GM12878 (cell line): ENCODE results near the gene PARD6B. TPM values are rescaled to one million over a fixed set of nuclear protein-coding genes. Genes with fewer than 3 reads are reported as not detected.

Experiments
- ASH2L ChIP-seq: fragments of 300-600, 200-600 bp; sonication (generic); IDR thresholded peaks from 2 replicates; pipeline ENCODE4 v1.6.1; 2017; ENCODE audit warnings: low read depth, mild to moderate bottlenecking, borderline replicate concordance
- CEBPB ChIP-seq, 2 experiments: fragments of 150-350 bp in 1 of 2; IDR thresholded peaks; 2 replicates each; pipeline ENCODE4 v1.6.1; 2012 to 2014; ENCODE audit warnings: low read depth in 2 of 2, low read length in 2 of 2, borderline replicate concordance in 1 of 2, inconsistent platforms in 1 of 2
- ETV6 ChIP-seq, 2 experiments: fragments of 450-650 bp in 1 of 2; IDR thresholded peaks in 1 of 2; conservative IDR thresholded peaks in 1 of 2; 2 replicates each; pipeline ENCODE4 v1.6.1; 2014; ENCODE audit warnings: antibody characterized with exemption in 1 of 2, borderline replicate concordance in 1 of 2, low read depth in 1 of 2, mild to moderate bottlenecking in 1 of 2, moderate library complexity in 1 of 2
- HCFC1 ChIP-seq: fragments of 150-350 bp; IDR thresholded peaks from 2 replicates; pipeline ENCODE4 v1.6.1; 2014; ENCODE audit warnings: low read length
- HDGF ChIP-seq: fragments of 450-650 bp; IDR thresholded peaks from 2 replicates; pipeline ENCODE4 v1.6.1; 2016; ENCODE audit warnings: antibody characterized with exemption
- IKZF2 ChIP-seq, 2 experiments: fragments of 450-650 bp; IDR thresholded peaks; 2 replicates each; pipeline ENCODE4 v1.6.1; 2017; ENCODE audit warnings: mild to moderate bottlenecking in 2 of 2, moderate library complexity in 2 of 2
- NR2C1 ChIP-seq: fragments of 450-650 bp; IDR thresholded peaks from 2 replicates; pipeline ENCODE4 v1.6.1; 2017; ENCODE audit warnings: antibody characterized with exemption, mild to moderate bottlenecking, moderate library complexity
- RELA ChIP-seq: fragments of 450-650 bp; IDR thresholded peaks from 2 replicates; pipeline ENCODE4 v1.8.0; 2014; ENCODE audit warnings: borderline replicate concordance; ENCODE audit not compliant: partially characterized antibody
- SMARCA5 ChIP-seq: fragments of 450-650 bp; IDR thresholded peaks from 2 replicates; pipeline ENCODE4 v1.6.1; 2017; ENCODE audit warnings: mild to moderate bottlenecking
- SPI1 ChIP-seq: IDR thresholded peaks from 2 replicates; pipeline ENCODE4 v1.6.1; 2011; ENCODE audit warnings: low read depth, mild to moderate bottlenecking, low read length, moderate library complexity, borderline replicate concordance; ENCODE audit not compliant: insufficient read depth
- polyA plus RNA-seq, 11 experiments: library from polyadenylated mRNA; depleted of rRNA in 4 of 11; unstranded in 6 of 11; stranded (reverse) in 5 of 11; fragments of >200 nt; fragmentation: Nextera tagmentation in 4 of 11; fragmentation: Illumina TruSeq in 1 of 11; extraction: Ambion mirVana in 4 of 11; extraction: Trizol in 1 of 11; gene quantifications; 1 replicate in 1 of 11; 2 replicates in 10 of 11; pipeline versions ENCODE4 v1.2.1 to v1.2.3, GENCODE V29; 2011 to 2016; ENCODE audit warnings: inconsistent platforms in 2 of 11, missing spikeins in 2 of 11, low read depth in 1 of 11
- total RNA-seq, 4 experiments: library from RNA; depleted of rRNA in 3 of 4; stranded (reverse); fragments of >200 nt in 3 of 4; fragmentation: Illumina TruSeq in 1 of 4; extraction: Trizol in 1 of 4; gene quantifications; 2 replicates each; pipeline versions ENCODE4 v1.2.1 to v1.2.3, GENCODE V29; 2013 to 2021
- TF ChIP-seq, protein P1 (sequence below): IDR thresholded peaks from 2 replicates; pipeline ENCODE4 v1.6.1; 2012; ENCODE audit warnings: mild to moderate bottlenecking, low read depth, low read length
- TF ChIP-seq, protein P2 (sequence below): fragments of 450-650 bp; formaldehyde crosslinking; IDR thresholded peaks from 2 replicates; pipeline ENCODE4 v1.4.0; 2020; ENCODE audit warnings: mild to moderate bottlenecking, moderate library complexity
- TF ChIP-seq, protein P3 (sequence below): fragments of 450-650 bp; IDR thresholded peaks from 2 replicates; pipeline ENCODE4 v1.6.1; 2017; ENCODE audit warnings: mild to moderate bottlenecking, moderate library complexity
- TF ChIP-seq, protein P4 (sequence below): fragments of 150-350 bp; IDR thresholded peaks from 2 replicates; pipeline ENCODE4 v1.6.1; 2016; ENCODE audit warnings: low read depth, low read length

The PARD6B gene
- total and polyA plus RNA-seq, 10 of the 15 experiments (the other 5 are each of a cell fraction or from before 2014, with no cell fraction given), result 0.57 to 4.7 (median 2.0) TPM

DNA sequence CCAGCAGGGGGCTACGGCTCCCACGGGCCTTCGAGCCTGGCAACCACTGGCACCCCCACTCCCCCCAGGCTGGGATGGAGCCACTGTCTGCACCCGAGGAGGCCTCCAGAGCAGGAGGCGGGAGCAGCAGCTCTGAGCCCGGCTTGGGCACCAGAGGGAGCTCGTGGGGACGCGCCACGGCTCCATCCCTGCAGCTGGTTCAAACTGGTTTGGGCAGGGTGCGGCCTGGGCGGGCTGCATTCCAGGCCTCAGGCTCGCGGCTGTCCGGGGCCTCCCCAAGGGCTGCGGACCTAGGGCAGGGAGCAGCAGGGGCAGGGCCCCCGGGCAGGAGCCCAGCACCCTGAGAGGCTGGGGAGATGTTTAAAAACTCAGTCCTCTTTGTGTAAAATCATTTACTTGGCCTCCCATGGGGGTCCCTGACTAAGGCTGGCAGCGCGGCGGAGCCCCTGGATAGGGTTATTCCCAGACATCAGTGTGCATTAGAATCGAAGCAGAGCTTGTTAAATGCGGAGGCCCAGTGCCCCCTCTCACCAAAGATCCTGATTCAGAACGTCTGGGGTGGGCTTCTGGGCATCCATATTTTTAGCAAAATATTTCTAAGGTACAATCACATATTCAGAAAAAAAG, 59.4 kb downstream of the PARD6B start (continued):
- no peak for TF ChIP-seq ASH2L
- TF ChIP-seq, protein P1, sequence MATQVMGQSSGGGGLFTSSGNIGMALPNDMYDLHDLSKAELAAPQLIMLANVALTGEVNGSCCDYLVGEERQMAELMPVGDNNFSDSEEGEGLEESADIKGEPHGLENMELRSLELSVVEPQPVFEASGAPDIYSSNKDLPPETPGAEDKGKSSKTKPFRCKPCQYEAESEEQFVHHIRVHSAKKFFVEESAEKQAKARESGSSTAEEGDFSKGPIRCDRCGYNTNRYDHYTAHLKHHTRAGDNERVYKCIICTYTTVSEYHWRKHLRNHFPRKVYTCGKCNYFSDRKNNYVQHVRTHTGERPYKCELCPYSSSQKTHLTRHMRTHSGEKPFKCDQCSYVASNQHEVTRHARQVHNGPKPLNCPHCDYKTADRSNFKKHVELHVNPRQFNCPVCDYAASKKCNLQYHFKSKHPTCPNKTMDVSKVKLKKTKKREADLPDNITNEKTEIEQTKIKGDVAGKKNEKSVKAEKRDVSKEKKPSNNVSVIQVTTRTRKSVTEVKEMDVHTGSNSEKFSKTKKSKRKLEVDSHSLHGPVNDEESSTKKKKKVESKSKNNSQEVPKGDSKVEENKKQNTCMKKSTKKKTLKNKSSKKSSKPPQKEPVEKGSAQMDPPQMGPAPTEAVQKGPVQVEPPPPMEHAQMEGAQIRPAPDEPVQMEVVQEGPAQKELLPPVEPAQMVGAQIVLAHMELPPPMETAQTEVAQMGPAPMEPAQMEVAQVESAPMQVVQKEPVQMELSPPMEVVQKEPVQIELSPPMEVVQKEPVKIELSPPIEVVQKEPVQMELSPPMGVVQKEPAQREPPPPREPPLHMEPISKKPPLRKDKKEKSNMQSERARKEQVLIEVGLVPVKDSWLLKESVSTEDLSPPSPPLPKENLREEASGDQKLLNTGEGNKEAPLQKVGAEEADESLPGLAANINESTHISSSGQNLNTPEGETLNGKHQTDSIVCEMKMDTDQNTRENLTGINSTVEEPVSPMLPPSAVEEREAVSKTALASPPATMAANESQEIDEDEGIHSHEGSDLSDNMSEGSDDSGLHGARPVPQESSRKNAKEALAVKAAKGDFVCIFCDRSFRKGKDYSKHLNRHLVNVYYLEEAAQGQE, result no peak
- TF ChIP-seq, protein P2, sequence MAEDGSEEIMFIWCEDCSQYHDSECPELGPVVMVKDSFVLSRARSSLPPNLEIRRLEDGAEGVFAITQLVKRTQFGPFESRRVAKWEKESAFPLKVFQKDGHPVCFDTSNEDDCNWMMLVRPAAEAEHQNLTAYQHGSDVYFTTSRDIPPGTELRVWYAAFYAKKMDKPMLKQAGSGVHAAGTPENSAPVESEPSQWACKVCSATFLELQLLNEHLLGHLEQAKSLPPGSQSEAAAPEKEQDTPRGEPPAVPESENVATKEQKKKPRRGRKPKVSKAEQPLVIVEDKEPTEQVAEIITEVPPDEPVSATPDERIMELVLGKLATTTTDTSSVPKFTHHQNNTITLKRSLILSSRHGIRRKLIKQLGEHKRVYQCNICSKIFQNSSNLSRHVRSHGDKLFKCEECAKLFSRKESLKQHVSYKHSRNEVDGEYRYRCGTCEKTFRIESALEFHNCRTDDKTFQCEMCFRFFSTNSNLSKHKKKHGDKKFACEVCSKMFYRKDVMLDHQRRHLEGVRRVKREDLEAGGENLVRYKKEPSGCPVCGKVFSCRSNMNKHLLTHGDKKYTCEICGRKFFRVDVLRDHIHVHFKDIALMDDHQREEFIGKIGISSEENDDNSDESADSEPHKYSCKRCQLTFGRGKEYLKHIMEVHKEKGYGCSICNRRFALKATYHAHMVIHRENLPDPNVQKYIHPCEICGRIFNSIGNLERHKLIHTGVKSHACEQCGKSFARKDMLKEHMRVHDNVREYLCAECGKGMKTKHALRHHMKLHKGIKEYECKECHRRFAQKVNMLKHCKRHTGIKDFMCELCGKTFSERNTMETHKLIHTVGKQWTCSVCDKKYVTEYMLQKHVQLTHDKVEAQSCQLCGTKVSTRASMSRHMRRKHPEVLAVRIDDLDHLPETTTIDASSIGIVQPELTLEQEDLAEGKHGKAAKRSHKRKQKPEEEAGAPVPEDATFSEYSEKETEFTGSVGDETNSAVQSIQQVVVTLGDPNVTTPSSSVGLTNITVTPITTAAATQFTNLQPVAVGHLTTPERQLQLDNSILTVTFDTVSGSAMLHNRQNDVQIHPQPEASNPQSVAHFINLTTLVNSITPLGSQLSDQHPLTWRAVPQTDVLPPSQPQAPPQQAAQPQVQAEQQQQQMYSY (CRISPR knock-in tag), result no peak
- TF ChIP-seq IKZF2 (IDR thresholded peaks at IDR 0.05), result peak; percentile 64 to 69
- TF ChIP-seq, protein P3, sequence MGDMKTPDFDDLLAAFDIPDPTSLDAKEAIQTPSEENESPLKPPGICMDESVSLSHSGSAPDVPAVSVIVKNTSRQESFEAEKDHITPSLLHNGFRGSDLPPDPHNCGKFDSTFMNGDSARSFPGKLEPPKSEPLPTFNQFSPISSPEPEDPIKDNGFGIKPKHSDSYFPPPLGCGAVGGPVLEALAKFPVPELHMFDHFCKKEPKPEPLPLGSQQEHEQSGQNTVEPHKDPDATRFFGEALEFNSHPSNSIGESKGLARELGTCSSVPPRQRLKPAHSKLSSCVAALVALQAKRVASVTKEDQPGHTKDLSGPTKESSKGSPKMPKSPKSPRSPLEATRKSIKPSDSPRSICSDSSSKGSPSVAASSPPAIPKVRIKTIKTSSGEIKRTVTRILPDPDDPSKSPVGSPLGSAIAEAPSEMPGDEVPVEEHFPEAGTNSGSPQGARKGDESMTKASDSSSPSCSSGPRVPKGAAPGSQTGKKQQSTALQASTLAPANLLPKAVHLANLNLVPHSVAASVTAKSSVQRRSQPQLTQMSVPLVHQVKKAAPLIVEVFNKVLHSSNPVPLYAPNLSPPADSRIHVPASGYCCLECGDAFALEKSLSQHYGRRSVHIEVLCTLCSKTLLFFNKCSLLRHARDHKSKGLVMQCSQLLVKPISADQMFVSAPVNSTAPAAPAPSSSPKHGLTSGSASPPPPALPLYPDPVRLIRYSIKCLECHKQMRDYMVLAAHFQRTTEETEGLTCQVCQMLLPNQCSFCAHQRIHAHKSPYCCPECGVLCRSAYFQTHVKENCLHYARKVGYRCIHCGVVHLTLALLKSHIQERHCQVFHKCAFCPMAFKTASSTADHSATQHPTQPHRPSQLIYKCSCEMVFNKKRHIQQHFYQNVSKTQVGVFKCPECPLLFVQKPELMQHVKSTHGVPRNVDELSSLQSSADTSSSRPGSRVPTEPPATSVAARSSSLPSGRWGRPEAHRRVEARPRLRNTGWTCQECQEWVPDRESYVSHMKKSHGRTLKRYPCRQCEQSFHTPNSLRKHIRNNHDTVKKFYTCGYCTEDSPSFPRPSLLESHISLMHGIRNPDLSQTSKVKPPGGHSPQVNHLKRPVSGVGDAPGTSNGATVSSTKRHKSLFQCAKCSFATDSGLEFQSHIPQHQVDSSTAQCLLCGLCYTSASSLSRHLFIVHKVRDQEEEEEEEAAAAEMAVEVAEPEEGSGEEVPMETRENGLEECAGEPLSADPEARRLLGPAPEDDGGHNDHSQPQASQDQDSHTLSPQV, result peak; percentile 67; the same call in 1 of the 2 replicates
- TF ChIP-seq CEBPB (IDR thresholded peaks at IDR 0.05; ENCODE audit: borderline replicate concordance in 1 of 2, low read depth in 2 of 2, low read length in 2 of 2), result no peak
- TF ChIP-seq HDGF, result peak; percentile 54; the same call in 1 of the 2 replicates
- peak; percentile 87 for TF ChIP-seq SMARCA5
- TF ChIP-seq HCFC1, result no peak; the same call in 1 of the 2 replicates
- peak; percentile 53 for TF ChIP-seq RELA
- TF ChIP-seq NR2C1, result no peak
- TF ChIP-seq SPI1, result no peak
- peak in 1 of 2 experiments; percentile 82; a peak in 2 of 4 replicates for TF ChIP-seq ETV6 (conservative IDR thresholded peaks at IDR 0.05 in 1 of 2, IDR thresholded peaks at IDR 0.05 in 1 of 2; ENCODE audit: borderline replicate concordance in 1 of 2, low read depth in 1 of 2)
- TF ChIP-seq, protein P4, sequence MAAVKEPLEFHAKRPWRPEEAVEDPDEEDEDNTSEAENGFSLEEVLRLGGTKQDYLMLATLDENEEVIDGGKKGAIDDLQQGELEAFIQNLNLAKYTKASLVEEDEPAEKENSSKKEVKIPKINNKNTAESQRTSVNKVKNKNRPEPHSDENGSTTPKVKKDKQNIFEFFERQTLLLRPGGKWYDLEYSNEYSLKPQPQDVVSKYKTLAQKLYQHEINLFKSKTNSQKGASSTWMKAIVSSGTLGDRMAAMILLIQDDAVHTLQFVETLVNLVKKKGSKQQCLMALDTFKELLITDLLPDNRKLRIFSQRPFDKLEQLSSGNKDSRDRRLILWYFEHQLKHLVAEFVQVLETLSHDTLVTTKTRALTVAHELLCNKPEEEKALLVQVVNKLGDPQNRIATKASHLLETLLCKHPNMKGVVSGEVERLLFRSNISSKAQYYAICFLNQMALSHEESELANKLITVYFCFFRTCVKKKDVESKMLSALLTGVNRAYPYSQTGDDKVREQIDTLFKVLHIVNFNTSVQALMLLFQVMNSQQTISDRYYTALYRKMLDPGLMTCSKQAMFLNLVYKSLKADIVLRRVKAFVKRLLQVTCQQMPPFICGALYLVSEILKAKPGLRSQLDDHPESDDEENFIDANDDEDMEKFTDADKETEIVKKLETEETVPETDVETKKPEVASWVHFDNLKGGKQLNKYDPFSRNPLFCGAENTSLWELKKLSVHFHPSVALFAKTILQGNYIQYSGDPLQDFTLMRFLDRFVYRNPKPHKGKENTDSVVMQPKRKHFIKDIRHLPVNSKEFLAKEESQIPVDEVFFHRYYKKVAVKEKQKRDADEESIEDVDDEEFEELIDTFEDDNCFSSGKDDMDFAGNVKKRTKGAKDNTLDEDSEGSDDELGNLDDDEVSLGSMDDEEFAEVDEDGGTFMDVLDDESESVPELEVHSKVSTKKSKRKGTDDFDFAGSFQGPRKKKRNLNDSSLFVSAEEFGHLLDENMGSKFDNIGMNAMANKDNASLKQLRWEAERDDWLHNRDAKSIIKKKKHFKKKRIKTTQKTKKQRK, result no peak
